ENCODE data around the gene USP38. TPM values are rescaled to one million over a fixed set of nuclear protein-coding genes. Genes with fewer than 3 reads are reported as not detected.
"Not testable (repeated sequence)": the region's sequence is repeated elsewhere in the genome, so short reads cannot be mapped to it uniquely, and the experiment has no call there.

The USP38 gene
- polyA plus RNA-seq, 4 donors = 22.9 to 27.8 (median 25.6) TPM

GRCh38 chr4:143207555-143207954, 22.8 kb downstream of the USP38 start:
- no peak for DNase-seq (ENCODE audit: low read depth in 4 of 4, low spot score in 3 of 4)

DNA sequence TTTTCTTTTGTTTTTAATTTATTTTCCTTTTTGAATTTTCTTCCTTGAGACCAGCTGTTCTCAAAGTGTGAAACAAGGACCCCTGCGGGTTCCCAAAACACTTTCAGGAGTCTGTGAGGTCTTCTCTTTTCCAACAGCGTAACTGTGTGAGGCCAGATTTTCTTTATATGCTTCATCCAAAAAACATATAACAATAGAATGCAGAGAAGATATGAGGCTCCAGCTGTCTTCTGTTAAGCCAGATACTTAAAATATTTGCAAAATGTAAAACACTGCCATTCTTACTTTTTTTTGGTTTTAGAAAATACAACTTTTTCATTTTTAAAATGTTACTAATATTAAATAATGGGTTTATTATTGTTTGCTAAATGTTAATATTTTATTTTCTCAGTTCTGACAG, 27.8 kb downstream of the USP38 start:
- no peak for DNase-seq (ENCODE audit: low read depth in 4 of 4, low spot score in 3 of 4)

- DNase-seq (ENCODE audit: low read depth in 4 of 4, low spot score in 3 of 4) = no peak
Observed at GRCh38 chr4:143215873-143216272, 31.2 kb downstream of the USP38 start.

DNA sequence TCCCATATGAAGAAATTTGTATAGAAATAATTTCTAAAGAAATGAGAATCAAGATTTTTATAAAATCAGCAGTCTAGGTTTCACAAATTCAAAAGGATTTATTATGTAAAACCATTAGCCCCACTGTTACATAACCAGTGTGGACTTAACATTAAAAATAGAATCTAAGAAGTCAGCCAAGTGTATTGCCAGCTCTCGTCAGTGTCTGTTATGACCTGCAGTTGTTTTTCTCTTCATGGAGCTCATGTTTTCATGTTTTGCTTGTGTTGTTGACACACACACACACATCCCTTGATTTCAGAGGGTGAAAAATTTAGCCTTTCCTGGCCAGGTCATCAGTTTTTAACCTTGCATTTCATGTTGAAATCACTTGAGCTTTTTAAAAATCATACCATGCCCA, 39.5 kb downstream of the USP38 start:
- DNase-seq (ENCODE audit: low read depth in 4 of 4, low spot score in 3 of 4) = no peak

GRCh38 chr4:143225167-143225566, 40.5 kb downstream of the USP38 start:
- DNase-seq (ENCODE audit: low read depth in 4 of 4, low spot score in 3 of 4) = no peak

DNA sequence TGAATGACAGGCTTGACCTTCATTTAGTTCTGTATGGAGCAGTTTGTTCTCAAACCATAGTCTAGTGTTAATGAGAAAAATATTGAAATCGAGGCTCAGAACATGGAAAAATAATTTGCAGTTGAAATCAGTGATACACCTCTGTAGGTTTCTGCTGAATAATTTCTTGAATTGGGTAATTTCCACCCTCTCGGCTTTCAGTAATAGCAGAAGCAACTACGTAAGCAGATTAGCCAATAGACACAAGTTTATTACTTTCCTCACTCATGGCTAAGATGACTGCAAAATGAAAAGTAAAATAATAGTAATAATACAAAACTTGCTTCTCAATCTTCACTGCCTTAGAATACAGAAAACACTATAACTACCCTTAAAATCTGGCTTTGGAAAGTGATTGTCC, 46.0 kb downstream of the USP38 start:
- no peak for DNase-seq (ENCODE audit: low read depth in 4 of 4, low spot score in 3 of 4)

DNA sequence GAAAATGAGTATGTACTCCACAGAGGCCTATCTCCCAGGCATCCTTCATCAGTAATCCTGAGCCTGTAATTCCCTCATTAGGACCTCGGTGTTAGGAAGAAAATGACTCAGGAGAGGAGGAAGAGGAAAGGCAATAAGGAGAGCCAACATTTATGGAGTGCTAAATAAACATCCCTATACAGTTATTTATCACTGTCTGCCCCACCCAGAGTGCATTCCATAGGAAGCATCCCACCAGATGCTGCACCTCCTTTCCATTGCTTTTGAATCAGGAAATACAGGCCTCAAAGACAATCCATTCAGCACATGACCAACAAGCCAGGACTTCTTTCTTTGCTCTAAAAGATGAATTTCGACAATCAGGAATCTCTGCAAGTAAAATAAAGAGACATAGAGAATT, 47.6 kb downstream of the USP38 start:
- DNase-seq (ENCODE audit: low read depth in 4 of 4, low spot score in 3 of 4) = no peak

DNA sequence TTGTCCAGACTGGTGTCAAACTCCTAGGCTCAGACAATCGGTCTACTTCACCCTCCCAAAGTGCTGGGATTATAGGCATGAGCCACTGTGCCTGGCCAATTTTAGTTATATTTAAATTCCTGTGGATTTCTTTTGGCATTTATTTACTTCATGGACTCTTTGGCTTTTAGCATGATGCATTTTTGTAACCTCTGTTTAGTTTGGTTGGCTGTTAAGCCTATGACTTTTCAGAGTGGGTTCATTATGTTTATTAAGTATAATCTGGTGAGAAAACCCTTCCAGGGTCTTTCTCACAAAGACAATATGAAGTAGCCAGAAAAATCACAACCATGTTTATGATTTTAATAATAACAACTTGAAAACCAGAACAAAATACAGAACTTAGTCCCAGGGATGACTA, 49.4 kb downstream of the USP38 start:
- DNase-seq (ENCODE audit: low read depth in 4 of 4, low spot score in 3 of 4) = no peak

DNA sequence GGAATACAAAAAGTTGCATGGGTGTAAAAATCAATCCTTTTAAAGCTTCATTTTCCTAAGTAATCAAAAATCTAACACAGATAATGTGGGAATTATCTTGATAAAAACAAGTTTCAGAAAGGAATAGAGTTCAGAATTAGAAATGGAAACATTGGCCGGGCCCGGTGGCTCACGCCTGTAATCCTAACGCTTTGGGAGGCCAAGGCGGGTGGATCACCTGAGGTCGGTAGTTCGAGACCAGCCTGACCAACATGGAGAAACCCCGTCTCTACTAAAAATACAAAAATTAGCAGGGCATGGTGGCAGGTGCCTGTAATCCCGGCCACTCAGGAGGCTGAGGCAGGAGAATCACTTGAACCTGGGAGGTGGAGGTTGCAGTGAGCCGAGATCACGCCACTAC, 52.5 kb downstream of the USP38 start:
- DNase-seq (ENCODE audit: low read depth in 4 of 4, low spot score in 3 of 4) = not testable (repeated sequence)

GRCh38 chr4:143240939-143241679, 56.4 kb downstream of the USP38 start:
- no peak for DNase-seq (ENCODE audit: low read depth in 4 of 4, low spot score in 3 of 4)

GRCh38 chr4:143241892-143242291, 57.2 kb downstream of the USP38 start:
- DNase-seq (ENCODE audit: low read depth in 4 of 4, low spot score in 3 of 4) = no peak

GRCh38 chr4:143243041-143243440, 58.3 kb downstream of the USP38 start:
- no peak for DNase-seq (ENCODE audit: low read depth in 4 of 4, low spot score in 3 of 4)

- DNase-seq (ENCODE audit: low read depth in 4 of 4, low spot score in 3 of 4) = no peak
Observed at GRCh38 chr4:143246977-143247376, 62.3 kb downstream of the USP38 start.

- DNase-seq (ENCODE audit: low read depth in 4 of 4, low spot score in 3 of 4) = no peak
Observed at GRCh38 chr4:143247866-143248265, 63.1 kb downstream of the USP38 start.

DNA sequence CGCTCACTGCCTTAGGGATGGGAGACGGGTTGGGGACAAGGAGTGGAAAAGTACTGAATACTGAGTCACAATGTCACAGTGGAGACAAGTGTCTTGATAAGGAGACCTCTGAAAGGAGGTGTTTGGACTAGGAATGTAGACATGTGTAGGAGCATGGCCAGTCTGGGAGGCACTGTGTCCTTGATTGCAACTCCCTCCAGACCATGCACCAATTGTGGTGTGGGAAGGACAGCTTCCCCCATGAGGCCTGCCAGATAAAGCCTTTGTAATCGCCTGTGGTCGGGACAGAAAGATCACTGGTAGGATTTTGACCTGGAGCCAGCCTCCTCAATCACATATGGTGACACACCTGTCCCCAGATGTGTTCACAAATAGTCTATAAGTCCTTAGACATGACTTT, 64.1 kb downstream of the USP38 start:
- no peak for DNase-seq (ENCODE audit: low read depth in 4 of 4, low spot score in 3 of 4)

GRCh38 chr4:143250617-143251016, 65.9 kb downstream of the USP38 start:
- no peak for DNase-seq (ENCODE audit: low read depth in 4 of 4, low spot score in 3 of 4)

DNA sequence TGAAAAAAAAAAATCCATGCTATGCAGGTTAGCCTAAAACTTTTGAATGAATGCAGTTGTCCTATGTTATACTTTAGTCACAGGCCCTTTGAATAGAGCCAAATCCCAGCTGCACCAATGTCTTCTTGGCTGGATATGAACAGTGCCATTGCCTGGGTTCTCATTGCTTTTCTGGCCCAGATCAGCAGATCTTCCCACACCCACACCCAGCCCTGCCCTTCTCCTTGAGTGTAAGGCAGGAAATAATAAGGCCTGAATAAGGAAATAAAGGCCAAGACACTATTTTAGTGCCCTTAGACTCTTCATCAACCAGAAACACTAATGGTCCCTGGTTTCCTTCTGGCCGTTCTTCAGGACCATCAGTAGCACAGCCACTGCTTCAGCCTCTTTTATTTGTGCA, 66.6 kb downstream of the USP38 start:
- DNase-seq (ENCODE audit: low read depth in 4 of 4, low spot score in 3 of 4) = no peak

DNA sequence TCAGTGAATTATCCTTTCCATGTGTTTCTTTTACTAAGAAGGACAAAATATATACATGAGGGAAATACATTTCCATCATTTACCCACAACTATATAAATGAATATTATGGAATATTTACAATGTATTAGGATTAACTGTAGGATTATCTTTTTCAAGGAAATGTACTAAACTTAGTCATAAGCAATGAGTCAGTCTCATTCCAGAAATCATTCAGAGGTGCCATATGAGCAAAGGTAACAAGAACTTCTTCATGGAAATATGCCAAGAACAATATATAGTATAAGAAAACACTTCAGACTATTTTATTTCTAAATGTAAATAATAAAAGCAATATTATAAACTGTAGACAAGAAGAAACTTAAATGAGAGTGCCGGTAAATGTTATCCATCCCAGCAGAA, 67.1 kb downstream of the USP38 start:
- no peak for DNase-seq (ENCODE audit: low read depth in 4 of 4, low spot score in 3 of 4)

GRCh38 chr4:143252478-143252877, 67.8 kb downstream of the USP38 start:
- no peak for DNase-seq (ENCODE audit: low read depth in 4 of 4, low spot score in 3 of 4)

DNA sequence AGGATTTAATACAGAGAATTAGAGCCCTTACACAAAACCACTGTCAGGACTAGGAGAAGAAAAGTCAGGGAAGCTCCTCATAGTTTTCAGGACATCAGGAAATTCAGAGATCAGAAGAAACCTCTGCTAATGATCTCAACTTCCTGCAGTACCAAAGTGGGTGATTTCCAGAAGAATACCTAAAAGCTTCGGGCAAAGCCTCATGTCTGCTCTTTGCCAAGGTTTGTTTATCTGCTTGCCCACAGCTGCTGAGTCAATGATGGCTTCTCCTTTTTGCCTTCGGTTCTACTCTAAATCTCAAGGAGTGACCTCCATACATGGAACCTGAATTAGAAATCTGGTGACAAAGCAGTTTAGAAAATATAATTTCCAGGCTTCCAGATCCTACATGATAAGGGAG, 68.4 kb downstream of the USP38 start:
- DNase-seq (ENCODE audit: low read depth in 4 of 4, low spot score in 3 of 4) = no peak

GRCh38 chr4:143254491-143255226, 69.9 kb downstream of the USP38 start:
- DNase-seq (ENCODE audit: low read depth in 4 of 4, low spot score in 3 of 4) = no peak

DNA sequence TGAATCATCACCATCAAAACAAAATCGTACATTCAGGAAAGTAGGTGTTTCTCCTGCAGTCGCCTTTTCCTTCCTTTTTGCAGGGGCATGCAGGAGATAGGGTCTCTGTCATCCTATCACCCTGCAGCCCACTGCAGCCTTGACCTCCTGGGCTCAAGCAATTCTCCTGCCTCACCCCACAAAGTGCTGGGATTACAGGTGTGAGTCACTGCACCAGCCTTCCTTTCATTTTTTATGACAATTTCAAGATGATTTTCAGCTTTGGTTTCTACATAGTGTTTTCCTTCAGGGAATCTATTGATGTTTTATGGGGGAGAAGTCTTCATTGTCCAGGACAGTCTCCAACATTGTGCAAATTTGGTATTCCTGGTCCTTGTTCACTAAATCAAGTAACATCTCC, 71.7 kb downstream of the USP38 start:
- no peak for DNase-seq (ENCODE audit: low read depth in 4 of 4, low spot score in 3 of 4)
